Measurements from ENCODE around the gene DGCR2. TPM values are rescaled to one million over a fixed set of nuclear protein-coding genes. Genes with fewer than 3 reads are reported as not detected.

DGCR2 gene
- polyA plus RNA-seq, 1 donor (not counting 4 experiments of a cell fraction or from before 2014, with no cell fraction given), result 23.2 TPM

GRCh38 chr22:19149047-19149883 lies 27.1 kb upstream of the DGCR2 start:
- H3K4me2 ChIP-seq (ENCODE audit: control insufficient read depth, extremely low read depth, insufficient read depth, low read depth, low read length), result peak overlapping the region; percentile 48

GRCh38 chr22:19148417-19149046 lies 26.3 kb upstream of the DGCR2 start:
- Histone ChIP-seq H4K20me1 (ENCODE audit: control insufficient read depth, extremely low read depth, insufficient read depth, low read length) (no peaks in the 10 kb centered on the region), H3K9me3 (ENCODE audit: control insufficient read depth, low read depth, low read length) (no peaks in the 10 kb centered on the region), H3K9me1 (ENCODE audit: control insufficient read depth, extremely low read depth, insufficient read depth, low read length) (no peaks in the 10 kb centered on the region), H3K4me2 (ENCODE audit: control insufficient read depth, extremely low read depth, insufficient read depth, low read depth, low read length) (no peak overlapping the region), H3K27me3 (ENCODE audit: control insufficient read depth, extremely low read depth, insufficient read depth, low read length) (peaks cover 52% of the 10 kb centered on the region), H3K4me1 (ENCODE audit: control insufficient read depth, extremely low read depth, insufficient read depth, low read length) (peaks cover 2% of the 10 kb centered on the region), H3K79me2 (ENCODE audit: control insufficient read depth, insufficient read depth, low read length) (peaks cover 9% of the 10 kb centered on the region), H3K9ac (ENCODE audit: control insufficient read depth, extremely low read depth, insufficient read depth, low read length) (no peak overlapping the region), H2AFZ (ENCODE audit: control insufficient read depth, low read length) (no peak overlapping the region), H3K4me3 (ENCODE audit: control insufficient read depth in 2 of 3, extremely low read depth in 1 of 3, insufficient read depth in 2 of 3, low read depth in 1 of 3, low read length in 3 of 3) (no peak overlapping the region), H3K27ac (ENCODE audit: control insufficient read depth, insufficient read depth, low read length) (no peak overlapping the region), H3K36me3 (ENCODE audit: control insufficient read depth in 2 of 2, extremely low read depth in 1 of 2, insufficient read depth in 2 of 2, low read length in 2 of 2) (no peaks in the 10 kb centered on the region)
- no peak for TF ChIP-seq CTCF (optimal IDR thresholded peaks at IDR 0.05 in 1 of 3, IDR thresholded peaks at IDR 0.05 in 1 of 3, conservative IDR thresholded peaks at IDR 0.05 in 1 of 3; ENCODE audit: extremely low read depth in 1 of 3, insufficient read depth in 2 of 3, low read length in 3 of 3)
- no peak for TF ChIP-seq EZH2 (IDR thresholded peaks at IDR 0.05; ENCODE audit: low read length)
- dilution Hi-C loops (cut with MboI; ENCODE audit: extremely low pct_ligation_motif_present, low sequenced_read_pairs), result no loop called here
- FAIRE-seq, result no peak
- DNase-seq (ENCODE audit: low read depth, low spot score), result no peak

More at GRCh38 chr22:19149047-19149883, 27.1 kb upstream of the DGCR2 start:
- Histone ChIP-seq H3K27ac (ENCODE audit: control insufficient read depth, insufficient read depth, low read length) (no peak overlapping the region), H4K20me1 (ENCODE audit: control insufficient read depth, extremely low read depth, insufficient read depth, low read length) (no peaks in the 10 kb centered on the region), H3K79me2 (ENCODE audit: control insufficient read depth, insufficient read depth, low read length) (peaks cover 2% of the 10 kb centered on the region), H3K9ac (ENCODE audit: control insufficient read depth, extremely low read depth, insufficient read depth, low read length) (no peak overlapping the region), H2AFZ (ENCODE audit: control insufficient read depth, low read length) (peak overlapping the region; percentile 33), H3K9me1 (ENCODE audit: control insufficient read depth, extremely low read depth, insufficient read depth, low read length) (no peaks in the 10 kb centered on the region), H3K27me3 (ENCODE audit: control insufficient read depth, extremely low read depth, insufficient read depth, low read length) (peaks cover 53% of the 10 kb centered on the region), H3K36me3 (ENCODE audit: control insufficient read depth in 2 of 2, extremely low read depth in 1 of 2, insufficient read depth in 2 of 2, low read length in 2 of 2) (no peaks in the 10 kb centered on the region), H3K9me3 (ENCODE audit: control insufficient read depth, low read depth, low read length) (no peaks in the 10 kb centered on the region), H3K4me3 (ENCODE audit: control insufficient read depth in 2 of 3, extremely low read depth in 1 of 3, insufficient read depth in 2 of 3, low read depth in 1 of 3, low read length in 3 of 3) (peak overlapping the region; percentile 14 to 19 (median 18)), H3K4me1 (ENCODE audit: control insufficient read depth, extremely low read depth, insufficient read depth, low read length) (no peaks in the 10 kb centered on the region)
- TF ChIP-seq EZH2 (IDR thresholded peaks at IDR 0.05; ENCODE audit: low read length) (peak; percentile 93), CTCF (optimal IDR thresholded peaks at IDR 0.05 in 1 of 3, IDR thresholded peaks at IDR 0.05 in 1 of 3, conservative IDR thresholded peaks at IDR 0.05 in 1 of 3; ENCODE audit: extremely low read depth in 1 of 3, insufficient read depth in 2 of 3, low read length in 3 of 3) (no peak)
- DNase-seq (ENCODE audit: low read depth, low spot score) (no peak), FAIRE-seq (no peak)
- dilution Hi-C loops (cut with MboI; ENCODE audit: extremely low pct_ligation_motif_present, low sequenced_read_pairs), result no loop called here
